ENCODE results near the gene CDYL. TPM values are rescaled to one million over a fixed set of nuclear protein-coding genes. Genes with fewer than 3 reads are reported as not detected.
"Not testable (repeated sequence)": the region's sequence is repeated elsewhere in the genome, so short reads cannot be mapped to it uniquely, and the experiment has no call there.

The CDYL gene
- total and polyA plus RNA-seq, 7 donors, result 14.2 to 82.8 (median 37.9) TPM

GRCh38 chr6:5004373-5005037 lies 228.3 kb downstream of the CDYL start:
- Histone ChIP-seq H3K27ac (peak overlapping the region; percentile 89 to 96 (median 91)), H3K27me3 (no peaks in the 10 kb centered on the region), H3K36me3 (peaks cover 0 to 24% (median 5%) of the 10 kb centered on the region in 4 donors), H3K4me3 (peak overlapping the region; percentile 47 to 67 (median 58)), H3K4me1 (peaks cover 0 to 8% (median 7%) of the 10 kb centered on the region in 4 donors), H3K9me3 (no peaks in the 10 kb centered on the region)
- WGBS, 2 donors, result 59 to 60% methylated on average over 12 of the region's 12 CpGs
- TF ChIP-seq EP300 (IDR thresholded peaks at IDR 0.05) (no peak), POLR2A (IDR thresholded peaks at IDR 0.05) (no peak), POLR2AphosphoS5 (IDR thresholded peaks at IDR 0.05) (no peak)
- TF ChIP-seq, protein P1, sequence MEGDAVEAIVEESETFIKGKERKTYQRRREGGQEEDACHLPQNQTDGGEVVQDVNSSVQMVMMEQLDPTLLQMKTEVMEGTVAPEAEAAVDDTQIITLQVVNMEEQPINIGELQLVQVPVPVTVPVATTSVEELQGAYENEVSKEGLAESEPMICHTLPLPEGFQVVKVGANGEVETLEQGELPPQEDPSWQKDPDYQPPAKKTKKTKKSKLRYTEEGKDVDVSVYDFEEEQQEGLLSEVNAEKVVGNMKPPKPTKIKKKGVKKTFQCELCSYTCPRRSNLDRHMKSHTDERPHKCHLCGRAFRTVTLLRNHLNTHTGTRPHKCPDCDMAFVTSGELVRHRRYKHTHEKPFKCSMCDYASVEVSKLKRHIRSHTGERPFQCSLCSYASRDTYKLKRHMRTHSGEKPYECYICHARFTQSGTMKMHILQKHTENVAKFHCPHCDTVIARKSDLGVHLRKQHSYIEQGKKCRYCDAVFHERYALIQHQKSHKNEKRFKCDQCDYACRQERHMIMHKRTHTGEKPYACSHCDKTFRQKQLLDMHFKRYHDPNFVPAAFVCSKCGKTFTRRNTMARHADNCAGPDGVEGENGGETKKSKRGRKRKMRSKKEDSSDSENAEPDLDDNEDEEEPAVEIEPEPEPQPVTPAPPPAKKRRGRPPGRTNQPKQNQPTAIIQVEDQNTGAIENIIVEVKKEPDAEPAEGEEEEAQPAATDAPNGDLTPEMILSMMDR (IDR thresholded peaks at IDR 0.05), result no peak
- intact Hi-C loops (cut with DNase I), result loop anchor here (2.0 kb wide), 2 partner anchors 18 to 228 kb away; partner anchors contain the start of gene CDYL
- DNase-seq, result no peak

DNA sequence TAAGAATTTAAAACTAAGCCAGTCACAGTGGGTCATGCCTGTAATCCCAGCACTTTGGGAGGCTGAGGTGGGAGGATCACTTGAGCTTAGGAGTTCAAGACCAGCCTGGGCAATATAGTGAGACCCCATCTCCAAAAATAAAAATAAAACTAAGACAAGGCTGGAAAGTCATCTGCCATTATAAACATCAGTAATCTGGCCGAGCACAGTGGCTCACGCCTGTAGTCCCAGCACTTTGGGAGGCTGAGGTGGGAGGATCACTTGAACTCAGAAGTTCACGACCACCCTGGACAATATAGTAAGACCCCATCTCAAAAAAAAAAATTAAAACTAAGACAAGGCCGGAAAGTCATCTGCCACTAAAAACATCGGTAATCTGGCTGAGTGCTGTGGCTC lies 228.8 kb downstream of the CDYL start:
- intact Hi-C loops (cut with DNase I), result loop anchor here (2.0 kb wide), 2 partner anchors 18 to 228 kb away; partner anchors contain the start of gene CDYL
- Histone ChIP-seq H3K36me3 (peaks cover 0 to 19% (median 5%) of the 10 kb centered on the region in 4 donors), H3K27ac (peak overlapping the region in 3 of 4 donors; percentile 91 to 96 (median 91))
- not testable (repeated sequence) for H3K27me3 ChIP-seq, DNase-seq, H3K4me3 ChIP-seq, H3K9me3 ChIP-seq, H3K4me1 ChIP-seq
- WGBS, 2 donors, result 98% methylated on average over 5 of the region's 5 CpGs

Other genes starting within 250 kb of the CDYL start
- 1 to 10 TPM; 4.2 to 9.7 (median 7.2) TPM for gene RPP40, start 227.6 kb downstream of the CDYL start, total RNA-seq
- gene RPP40, start 227.6 kb downstream of the CDYL start, polyA plus RNA-seq, result 1 to 10 TPM; 6.0 to 7.9 (median 6.5) TPM